DND-41 (cell line): Measurements from ENCODE around the gene VTI1A.

Source experiments
- EZH2 ChIP-seq: IDR thresholded peaks from 3 replicates; pipeline ENCODE4 v1.6.1; 2012; ENCODE audit warnings: borderline replicate concordance, low read depth, mild to moderate bottlenecking, moderate library complexity, low read length, inconsistent platforms; ENCODE audit not compliant: severe bottlenecking
- TF ChIP-seq, protein P1 (sequence below): IDR thresholded peaks from 2 replicates; pipeline ENCODE4 v1.5.1; 2012; ENCODE audit warnings: borderline replicate concordance, low read length, moderate library complexity, mild to moderate bottlenecking; ENCODE audit not compliant: poor library complexity, severe bottlenecking; ENCODE audit errors: extremely low read depth

DNA sequence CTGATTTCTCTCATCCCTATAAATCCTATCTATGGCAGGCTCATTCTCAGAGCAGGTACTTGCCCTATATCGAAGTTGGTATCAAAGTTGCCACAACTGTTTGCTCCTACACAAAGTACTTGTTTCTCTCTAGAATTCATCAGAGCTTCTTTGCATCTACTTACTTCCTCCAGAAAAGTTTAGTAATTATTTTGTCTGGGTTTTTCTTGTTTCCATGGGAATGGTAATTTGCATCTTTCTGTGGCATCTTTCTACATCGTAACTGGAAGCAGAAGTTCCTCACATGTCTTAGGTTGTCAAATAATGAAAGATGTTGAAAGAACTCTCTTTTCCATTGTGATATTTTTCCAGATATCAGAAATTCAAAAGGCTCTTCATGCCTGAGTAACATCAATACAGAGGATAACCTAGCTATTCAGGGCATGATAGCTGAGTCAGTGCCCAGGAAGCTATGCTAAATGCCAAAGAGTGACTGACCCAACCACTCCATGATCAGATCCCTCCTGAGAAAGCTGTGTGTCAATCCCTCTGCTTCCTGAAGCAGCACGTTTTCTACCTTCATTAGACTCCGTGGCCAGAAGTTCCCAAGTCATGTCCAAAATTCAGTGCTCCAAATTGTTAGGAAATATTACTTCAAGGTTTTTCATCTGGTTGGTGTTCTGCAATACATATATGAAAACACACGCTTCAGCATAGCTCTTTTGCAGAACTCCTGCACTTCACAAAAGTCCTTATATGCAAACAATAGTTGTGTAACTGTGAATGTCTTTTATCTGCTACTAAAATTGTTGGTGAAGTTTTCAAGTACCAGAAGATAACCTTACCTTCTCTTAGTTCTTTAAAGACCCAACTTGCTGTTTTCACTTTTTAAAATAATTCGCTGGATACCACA is 216.5 kb downstream of the VTI1A start:
- no peak for TF ChIP-seq EZH2
- TF ChIP-seq, protein P1, sequence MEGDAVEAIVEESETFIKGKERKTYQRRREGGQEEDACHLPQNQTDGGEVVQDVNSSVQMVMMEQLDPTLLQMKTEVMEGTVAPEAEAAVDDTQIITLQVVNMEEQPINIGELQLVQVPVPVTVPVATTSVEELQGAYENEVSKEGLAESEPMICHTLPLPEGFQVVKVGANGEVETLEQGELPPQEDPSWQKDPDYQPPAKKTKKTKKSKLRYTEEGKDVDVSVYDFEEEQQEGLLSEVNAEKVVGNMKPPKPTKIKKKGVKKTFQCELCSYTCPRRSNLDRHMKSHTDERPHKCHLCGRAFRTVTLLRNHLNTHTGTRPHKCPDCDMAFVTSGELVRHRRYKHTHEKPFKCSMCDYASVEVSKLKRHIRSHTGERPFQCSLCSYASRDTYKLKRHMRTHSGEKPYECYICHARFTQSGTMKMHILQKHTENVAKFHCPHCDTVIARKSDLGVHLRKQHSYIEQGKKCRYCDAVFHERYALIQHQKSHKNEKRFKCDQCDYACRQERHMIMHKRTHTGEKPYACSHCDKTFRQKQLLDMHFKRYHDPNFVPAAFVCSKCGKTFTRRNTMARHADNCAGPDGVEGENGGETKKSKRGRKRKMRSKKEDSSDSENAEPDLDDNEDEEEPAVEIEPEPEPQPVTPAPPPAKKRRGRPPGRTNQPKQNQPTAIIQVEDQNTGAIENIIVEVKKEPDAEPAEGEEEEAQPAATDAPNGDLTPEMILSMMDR: no peak
